ENCODE results near the gene GPATCH2L. TPM values are rescaled to one million over a fixed set of nuclear protein-coding genes. Genes with fewer than 3 reads are reported as not detected.

Gene GPATCH2L
- total and polyA plus RNA-seq, 4 donors: 9.5 to 61.8 (median 36.4) TPM

DNA sequence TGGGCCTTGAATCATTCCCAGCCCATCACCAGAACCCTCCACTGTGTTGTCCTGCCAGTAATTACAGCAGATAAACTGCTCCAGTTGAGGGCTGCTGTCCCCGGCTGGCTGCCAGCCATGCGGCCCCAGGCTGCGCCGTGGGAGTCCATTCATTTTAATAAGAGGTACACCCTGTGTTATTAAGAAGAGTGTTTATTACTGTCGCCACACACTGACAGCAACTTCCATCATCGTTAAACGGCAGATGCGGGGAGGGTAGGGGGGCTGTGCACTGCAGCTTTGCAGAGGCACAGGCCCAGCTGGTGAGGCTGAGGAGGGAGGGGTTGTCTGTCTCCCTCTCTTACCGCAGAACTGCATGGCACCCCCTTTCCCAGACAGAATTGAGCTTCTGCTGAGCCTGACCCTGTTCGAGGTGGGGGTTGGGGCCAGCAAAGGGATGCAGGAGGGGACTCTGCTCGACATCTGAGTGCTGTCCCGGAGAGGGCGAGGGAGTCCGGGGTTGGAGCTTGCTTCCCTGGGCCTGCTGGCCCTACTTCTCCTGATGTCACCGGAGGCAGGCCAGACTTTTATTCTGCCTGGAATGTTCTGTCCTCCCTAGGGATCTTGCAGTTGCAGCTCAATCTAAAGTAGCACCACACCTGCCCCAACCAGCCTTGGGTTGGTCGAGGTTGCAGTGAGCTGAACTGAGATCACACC is 33.8 kb upstream of the GPATCH2L start:
- ATAC-seq (ENCODE audit: low FRiP score): no peak
- H3K4me3 ChIP-seq (ENCODE audit: low read length in 2 of 2): no peak overlapping the region
- intact Hi-C loops (cut with DNase I): no loop called here
- H3K27me3 ChIP-seq (ENCODE audit: control insufficient read depth in 1 of 2, insufficient read depth in 2 of 2, low read length in 1 of 2): no peaks in the 10 kb centered on the region
- WGBS, 2 donors: 49 to 51% methylated on average over 16 of the region's 16 CpGs
- DNase-seq: no peak
- no peak overlapping the region for H3K27ac ChIP-seq (ENCODE audit: low read depth in 1 of 2, low read length in 2 of 2)
- no peaks in the 10 kb centered on the region for H3K36me3 ChIP-seq (ENCODE audit: control insufficient read depth in 1 of 2, insufficient read depth in 2 of 2, low read length in 1 of 2)
- H3K9me3 ChIP-seq (ENCODE audit: control insufficient read depth, low read length): peaks cover 2% of the 10 kb centered on the region
- no peaks in the 10 kb centered on the region for H3K4me1 ChIP-seq (ENCODE audit: control insufficient read depth in 1 of 2, insufficient read depth in 2 of 2, low read length in 2 of 2)

GRCh38 chr14:76118594-76118993 is 33.1 kb upstream of the GPATCH2L start:
- Histone ChIP-seq H3K4me1 (ENCODE audit: control insufficient read depth in 1 of 2, insufficient read depth in 2 of 2, low read length in 2 of 2) (no peaks in the 10 kb centered on the region), H3K27ac (ENCODE audit: low read depth in 1 of 2, low read length in 2 of 2) (no peak overlapping the region), H3K4me3 (ENCODE audit: low read length in 2 of 2) (no peak overlapping the region), H3K27me3 (ENCODE audit: control insufficient read depth in 1 of 2, insufficient read depth in 2 of 2, low read length in 1 of 2) (no peaks in the 10 kb centered on the region), H3K36me3 (ENCODE audit: control insufficient read depth in 1 of 2, insufficient read depth in 2 of 2, low read length in 1 of 2) (no peaks in the 10 kb centered on the region), H3K9me3 (ENCODE audit: control insufficient read depth, low read length) (peaks cover 2% of the 10 kb centered on the region)
- intact Hi-C loops (cut with DNase I): no loop called here
- 74 to 77% methylated on average over 4 of the region's 4 CpGs for WGBS, 2 donors
- ATAC-seq (ENCODE audit: low FRiP score): no peak
- DNase-seq: no peak

GRCh38 chr14:76121089-76121748 is 30.5 kb upstream of the GPATCH2L start:
- ATAC-seq (ENCODE audit: low FRiP score): no peak
- 65 to 77% methylated on average over 4 of the region's 4 CpGs for WGBS, 2 donors
- no peaks in the 10 kb centered on the region for H3K4me1 ChIP-seq (ENCODE audit: control insufficient read depth in 1 of 2, insufficient read depth in 2 of 2, low read length in 2 of 2)
- no peaks in the 10 kb centered on the region for H3K9me3 ChIP-seq (ENCODE audit: control insufficient read depth, low read length)
- H3K27ac ChIP-seq (ENCODE audit: low read depth in 1 of 2, low read length in 2 of 2): no peak overlapping the region
- intact Hi-C loops (cut with DNase I): no loop called here
- DNase-seq: no peak
- H3K36me3 ChIP-seq (ENCODE audit: control insufficient read depth in 1 of 2, insufficient read depth in 2 of 2, low read length in 1 of 2): no peaks in the 10 kb centered on the region
- H3K4me3 ChIP-seq (ENCODE audit: low read length in 2 of 2): no peak overlapping the region
- H3K27me3 ChIP-seq (ENCODE audit: control insufficient read depth in 1 of 2, insufficient read depth in 2 of 2, low read length in 1 of 2): no peaks in the 10 kb centered on the region

DNA sequence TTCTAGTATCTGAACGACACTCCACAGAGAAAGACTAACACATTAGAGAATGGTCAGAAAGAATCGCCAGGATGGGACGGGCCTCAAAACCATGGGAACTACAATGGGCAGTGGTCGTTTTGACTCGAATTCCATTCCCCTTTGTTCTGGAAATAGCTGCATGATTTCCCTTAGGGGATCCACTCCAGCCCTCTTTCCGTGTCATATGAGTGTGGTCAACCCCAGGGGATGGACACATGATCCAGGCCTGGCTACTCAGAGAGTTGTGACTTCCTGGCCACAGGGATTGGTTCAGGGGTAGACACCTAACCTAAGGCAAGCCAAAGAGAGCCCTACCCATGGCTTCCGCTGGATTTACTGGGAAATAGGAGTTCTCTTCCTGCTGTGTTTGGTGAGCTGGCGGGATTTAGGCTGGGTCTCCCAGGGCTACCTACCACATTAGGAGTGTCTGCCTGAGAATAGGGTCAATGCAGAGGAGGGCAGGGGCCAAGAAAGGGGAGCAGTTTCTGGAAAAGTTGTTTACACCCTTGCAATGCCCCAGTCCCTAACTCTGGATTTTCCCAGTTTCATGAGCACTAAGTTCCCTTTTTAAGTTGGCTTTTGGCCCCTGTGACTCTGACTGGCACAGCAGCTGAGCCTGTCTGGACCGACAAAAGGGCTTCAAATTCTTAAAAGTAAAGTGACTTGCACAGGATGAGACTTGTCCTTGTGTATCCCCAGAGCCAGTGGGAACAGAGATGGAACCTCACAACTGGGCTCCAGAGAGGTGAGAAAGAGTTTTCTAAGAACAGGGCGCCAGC is 28.1 kb upstream of the GPATCH2L start:
- intact Hi-C loops (cut with DNase I): no loop called here
- no peak overlapping the region for H3K27ac ChIP-seq (ENCODE audit: low read depth in 1 of 2, low read length in 2 of 2)
- H3K4me3 ChIP-seq (ENCODE audit: low read length in 2 of 2): no peak overlapping the region
- no peaks in the 10 kb centered on the region for H3K36me3 ChIP-seq (ENCODE audit: control insufficient read depth in 1 of 2, insufficient read depth in 2 of 2, low read length in 1 of 2)
- no peak for DNase-seq
- H3K4me1 ChIP-seq (ENCODE audit: control insufficient read depth in 1 of 2, insufficient read depth in 2 of 2, low read length in 2 of 2): no peaks in the 10 kb centered on the region
- no peaks in the 10 kb centered on the region for H3K27me3 ChIP-seq (ENCODE audit: control insufficient read depth in 1 of 2, insufficient read depth in 2 of 2, low read length in 1 of 2)
- 67 to 68% methylated on average over 10 of the region's 10 CpGs for WGBS, 2 donors
- H3K9me3 ChIP-seq (ENCODE audit: control insufficient read depth, low read length): peaks cover 3% of the 10 kb centered on the region
- no peak for ATAC-seq (ENCODE audit: low FRiP score)

DNA sequence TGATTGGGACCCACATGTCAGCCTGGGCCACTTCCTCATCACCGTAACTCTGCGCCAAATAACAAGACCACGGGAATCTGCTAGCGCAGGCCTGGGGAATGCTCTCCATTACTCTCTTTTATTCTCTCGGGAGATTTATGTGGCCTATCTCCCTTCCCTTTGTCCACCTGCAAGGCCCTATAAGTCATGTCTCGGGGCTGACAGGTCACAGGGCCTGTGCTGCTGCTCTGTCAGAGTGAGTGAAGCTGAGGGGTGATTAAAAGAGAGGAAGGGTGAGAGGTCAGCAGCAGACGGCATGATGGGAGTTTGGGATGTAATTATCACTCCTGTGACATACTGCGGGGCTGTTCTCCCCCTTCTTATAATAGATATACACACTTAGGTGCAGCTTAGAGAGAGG is 26.2 kb upstream of the GPATCH2L start:
- H3K27me3 ChIP-seq (ENCODE audit: control insufficient read depth in 1 of 2, insufficient read depth in 2 of 2, low read length in 1 of 2): no peaks in the 10 kb centered on the region
- no peak for ATAC-seq (ENCODE audit: low FRiP score)
- no peak for DNase-seq
- WGBS, 2 donors: 62 to 68% methylated on average over 8 of the region's 8 CpGs
- no peak overlapping the region for H3K27ac ChIP-seq (ENCODE audit: low read depth in 1 of 2, low read length in 2 of 2)
- intact Hi-C loops (cut with DNase I): no loop called here
- no peaks in the 10 kb centered on the region for H3K4me1 ChIP-seq (ENCODE audit: control insufficient read depth in 1 of 2, insufficient read depth in 2 of 2, low read length in 2 of 2)
- H3K36me3 ChIP-seq (ENCODE audit: control insufficient read depth in 1 of 2, insufficient read depth in 2 of 2, low read length in 1 of 2): no peaks in the 10 kb centered on the region
- H3K9me3 ChIP-seq (ENCODE audit: control insufficient read depth, low read length): peaks cover 4% of the 10 kb centered on the region
- H3K4me3 ChIP-seq (ENCODE audit: low read length in 2 of 2): no peak overlapping the region

GRCh38 chr14:76126076-76126475 is 25.6 kb upstream of the GPATCH2L start:
- Histone ChIP-seq H3K4me1 (ENCODE audit: control insufficient read depth in 1 of 2, insufficient read depth in 2 of 2, low read length in 2 of 2) (no peaks in the 10 kb centered on the region), H3K36me3 (ENCODE audit: control insufficient read depth in 1 of 2, insufficient read depth in 2 of 2, low read length in 1 of 2) (no peaks in the 10 kb centered on the region), H3K4me3 (ENCODE audit: low read length in 2 of 2) (no peak overlapping the region), H3K9me3 (ENCODE audit: control insufficient read depth, low read length) (peaks cover 4% of the 10 kb centered on the region), H3K27ac (ENCODE audit: low read depth in 1 of 2, low read length in 2 of 2) (no peak overlapping the region), H3K27me3 (ENCODE audit: control insufficient read depth in 1 of 2, insufficient read depth in 2 of 2, low read length in 1 of 2) (no peaks in the 10 kb centered on the region)
- 84 to 85% methylated on average over 5 of the region's 5 CpGs for WGBS, 2 donors
- DNase-seq (no peak), ATAC-seq (ENCODE audit: low FRiP score) (no peak)
- intact Hi-C loops (cut with DNase I): no loop called here

DNA sequence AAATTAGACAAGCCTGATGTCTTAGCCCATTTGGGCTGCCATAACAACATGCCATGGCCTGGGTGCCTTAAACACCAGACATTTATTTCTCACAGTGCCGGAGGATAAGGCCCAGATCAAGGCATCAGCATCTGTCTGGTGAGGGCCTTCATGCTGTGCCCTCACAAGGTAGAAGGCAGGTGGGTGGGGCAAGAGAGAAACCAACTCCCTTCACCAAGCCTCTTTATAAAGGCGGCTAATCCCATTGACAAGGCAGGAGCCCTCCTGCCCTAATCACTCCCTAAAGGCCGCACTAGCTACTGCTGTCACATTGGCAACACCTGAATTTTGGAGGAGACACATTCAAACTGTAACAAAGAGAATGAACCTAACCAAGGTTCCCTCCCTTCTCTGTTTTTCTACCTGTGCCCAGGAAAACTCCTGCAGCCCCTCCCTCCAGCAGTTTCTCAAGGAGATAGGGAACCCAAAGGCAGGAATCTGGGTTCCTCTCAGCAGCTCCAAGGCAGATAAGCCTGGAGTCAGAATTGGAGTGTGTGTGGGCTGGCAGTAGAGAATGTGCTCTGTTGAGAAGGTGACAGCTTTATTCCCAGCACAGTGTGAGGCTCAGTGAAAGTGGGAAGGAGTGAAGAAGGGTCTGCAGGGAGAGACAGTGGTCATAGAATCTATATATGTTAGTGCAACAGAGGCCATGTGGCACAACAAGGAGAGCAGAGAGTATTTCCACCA is 21.7 kb upstream of the GPATCH2L start:
- no peak overlapping the region for H3K4me3 ChIP-seq (ENCODE audit: low read length in 2 of 2)
- WGBS, 2 donors: 45% methylated on average over 3 of the region's 3 CpGs
- H3K27ac ChIP-seq (ENCODE audit: low read depth in 1 of 2, low read length in 2 of 2): no peak overlapping the region
- H3K36me3 ChIP-seq (ENCODE audit: control insufficient read depth in 1 of 2, insufficient read depth in 2 of 2, low read length in 1 of 2): no peaks in the 10 kb centered on the region
- ATAC-seq (ENCODE audit: low FRiP score) (no peak), DNase-seq (no peak)
- H3K4me1 ChIP-seq (ENCODE audit: control insufficient read depth in 1 of 2, insufficient read depth in 2 of 2, low read length in 2 of 2): no peaks in the 10 kb centered on the region
- no peaks in the 10 kb centered on the region for H3K27me3 ChIP-seq (ENCODE audit: control insufficient read depth in 1 of 2, insufficient read depth in 2 of 2, low read length in 1 of 2)
- intact Hi-C loops (cut with DNase I): no loop called here
- H3K9me3 ChIP-seq (ENCODE audit: control insufficient read depth, low read length): peaks cover 12% of the 10 kb centered on the region

- H3K36me3 ChIP-seq (ENCODE audit: control insufficient read depth in 1 of 2, insufficient read depth in 2 of 2, low read length in 1 of 2): no peaks in the 10 kb centered on the region
- H3K4me3 ChIP-seq (ENCODE audit: low read length in 2 of 2): no peak overlapping the region
- no peak for DNase-seq
- H3K4me1 ChIP-seq (ENCODE audit: control insufficient read depth in 1 of 2, insufficient read depth in 2 of 2, low read length in 2 of 2): no peaks in the 10 kb centered on the region
- peaks cover 12% of the 10 kb centered on the region for H3K9me3 ChIP-seq (ENCODE audit: control insufficient read depth, low read length)
- no peak for ATAC-seq (ENCODE audit: low FRiP score)
- 10 to 12% methylated on average over 30 of the region's 30 CpGs for WGBS, 2 donors
- intact Hi-C loops (cut with DNase I): no loop called here
- no peaks in the 10 kb centered on the region for H3K27me3 ChIP-seq (ENCODE audit: control insufficient read depth in 1 of 2, insufficient read depth in 2 of 2, low read length in 1 of 2)
- no peak overlapping the region for H3K27ac ChIP-seq (ENCODE audit: low read depth in 1 of 2, low read length in 2 of 2)
Measured at GRCh38 chr14:76131071-76131965, 20.4 kb upstream of the GPATCH2L start.

Data from aorta (tissue), 5 donors.